Pancreas (tissue), 10 donors: ENCODE measurements around the gene C16orf82. TPM values are rescaled to one million over a fixed set of nuclear protein-coding genes. Genes with fewer than 3 reads are reported as not detected.

Experiments used
- ATAC-seq, 4 donors: fragments of 200-7000 bp; cut with Tn5 transposase; one replicate each; pipeline versions ENCODE4 v1.8.0 to v1.9.1; 2020; ENCODE audit warnings: mild to moderate bottlenecking in 4 of 4, moderate library complexity in 4 of 4
- DNase-seq, 6 donors: peaks; one replicate each; pipeline ENCODE4 v3.0.0-alpha.2; 2020
- FAIRE-seq: peaks from 2 replicates; lab custom pipeline; 2012; peaks lifted over from hg19 to GRCh38; lab: Jason Lieb, UNC
- H3K27ac ChIP-seq, 4 donors: fragments of 200-600 bp; sonication (generic); 1 replicate in 3 of 4; 2 replicates in 1 of 4; pipeline versions ENCODE4 v1.5.0 to v1.8.0; 2020
- H3K27me3 ChIP-seq, 4 donors: fragments of 200-600 bp; one replicate each; pipeline ENCODE4 v1.8.0; 2021
- H3K36me3 ChIP-seq, 3 donors: fragments of 200-600 bp; sonication (generic) in 1 of 3; one replicate each; pipeline versions ENCODE4 v1.5.0 to v1.8.0; 2020 to 2021
- H3K4me1 ChIP-seq, 3 donors: fragments of 200-600 bp; one replicate each; pipeline ENCODE4 v1.8.0; 2021
- H3K4me3 ChIP-seq, 4 donors: fragments of 200-600 bp; sonication (generic) in 2 of 4; one replicate each; pipeline versions ENCODE4 v1.5.0 to v1.8.0; 2020 to 2021
- H3K9me3 ChIP-seq, 4 donors: fragments of 200-600 bp; one replicate each; pipeline ENCODE4 v1.8.0; 2021
- CTCF ChIP-seq, 4 donors: fragments of 200-600 bp; sonication (generic) in 3 of 4; IDR thresholded peaks; one replicate each; pipeline versions ENCODE4 v1.5.0 to v1.8.0; 2021; ENCODE audit warnings: antibody characterized with exemption in 4 of 4
- WGBS, 2 donors: extraction: QIAGEN DNeasy Blood & Tissue Kit; methylation state at CpG; one replicate each; pipeline ENCODE4 v1.1.7; 2013; 5-methylcytosine and 5-hydroxymethylcytosine counted together
- intact Hi-C, 3 donors: fragments of 100-400 bp; cut with DNase I; formaldehyde crosslinking; loops; one replicate each; pipeline versions ENCODE4 v1.11.1 to v1.14.2; 2022
- polyA plus RNA-seq, 2 donors: library from polyadenylated mRNA; stranded (reverse); fragments of 200-250 nt; gene quantifications; one replicate each; pipeline ENCODE4 v1.2.3, GENCODE V29; 2013
- total RNA-seq, 6 donors: library from RNA; stranded (reverse); fragmentation: NEBNext Ultra II Directional in 4 of 6; extraction: Animal tissue kit (Norgen Biotek cat#: 25700) in 4 of 6; gene quantifications; one replicate each; pipeline versions ENCODE4 v1.2.1 to v1.2.4, GENCODE V29; 2021 to 2023
- donor health status: healthy with polysubstance abuse.
- donor health status: DM: no; HTN: no; CAD: no; lungs with moderate emphysema.
- donor health status: DM: no; HTN: no; CAD: no.
- donor health status: control.
- donor health status: control.
- donor health status: Bipolar disorder and iron deficiency.
- donor health status: DM: yes; HTN: yes; CAD: no.
- donor health status: DM: no; HTN: no; CAD: no.
- donor health status: DM: no; HTN: no; CAD: no.
- donor health status: DM: yes; HTN: yes; CAD: no.

The C16orf82 gene
- total and polyA plus RNA-seq, 8 donors = not detected

- peak; percentile 82 to 97 (median 92) for TF ChIP-seq CTCF (IDR thresholded peaks at IDR 0.05)
- Histone ChIP-seq H3K36me3 (no peaks in the 10 kb centered on the region), H3K4me1 (no peaks in the 10 kb centered on the region), H3K9me3 (no peaks in the 10 kb centered on the region), H3K27ac (no peak overlapping the region), H3K4me3 (peak overlapping the region in 2 of 4 donors; percentile 20 to 26), H3K27me3 (no peaks in the 10 kb centered on the region)
- intact Hi-C loops = loop anchor here in 1 of 3 donors (10.0 kb wide), 1 partner anchor 1265 kb away; no protein-coding TSS in a partner anchor
- no peak for FAIRE-seq
- peak; percentile 32 to 92 (median 66) for DNase-seq
- peak; percentile 72 to 98 (median 92) for ATAC-seq
- 5 to 7% methylated on average over 49 to 61 of the region's 61 CpGs for WGBS, 2 donors
Observed at GRCh38 chr16:27109666-27110523, 43.2 kb downstream of the C16orf82 start.

- H3K27me3 ChIP-seq = no peaks in the 10 kb centered on the region
- TF ChIP-seq CTCF (IDR thresholded peaks at IDR 0.05) = no peak
- FAIRE-seq (no peak), DNase-seq (peak in 1 of 6 donors; percentile 45), ATAC-seq (no peak)
- no peaks in the 10 kb centered on the region for H3K4me1 ChIP-seq
- H3K9me3 ChIP-seq = no peaks in the 10 kb centered on the region
- no peak overlapping the region for H3K4me3 ChIP-seq
- H3K27ac ChIP-seq = no peak overlapping the region
- intact Hi-C loops = no loop called here
- H3K36me3 ChIP-seq = no peaks in the 10 kb centered on the region
- 23 to 25% methylated on average over 7 of the region's 7 CpGs for WGBS, 2 donors
Observed at GRCh38 chr16:27110524-27110896, 43.8 kb downstream of the C16orf82 start.

GRCh38 chr16:27111486-27111885, 44.8 kb downstream of the C16orf82 start:
- H3K9me3 ChIP-seq = no peaks in the 10 kb centered on the region
- intact Hi-C loops = no loop called here
- no peaks in the 10 kb centered on the region for H3K4me1 ChIP-seq
- no peaks in the 10 kb centered on the region for H3K27me3 ChIP-seq
- no peak overlapping the region for H3K4me3 ChIP-seq
- FAIRE-seq (no peak), ATAC-seq (no peak), DNase-seq (peak in 1 of 6 donors; percentile 15)
- H3K36me3 ChIP-seq = no peaks in the 10 kb centered on the region
- TF ChIP-seq CTCF (IDR thresholded peaks at IDR 0.05) = no peak
- no peak overlapping the region for H3K27ac ChIP-seq
- 53 to 54% methylated on average over 7 of the region's 7 CpGs for WGBS, 2 donors

- H3K4me3 ChIP-seq = no peak overlapping the region
Observed at GRCh38 chr16:27112093-27112811, 45.5 kb downstream of the C16orf82 start.

More at GRCh38 chr16:27112093-27112811, 45.5 kb downstream of the C16orf82 start:
- ATAC-seq (no peak), DNase-seq (peak in 1 of 6 donors; percentile 5), FAIRE-seq (no peak)
- intact Hi-C loops = no loop called here
- Histone ChIP-seq H3K27ac (no peak overlapping the region), H3K36me3 (no peaks in the 10 kb centered on the region), H3K9me3 (no peaks in the 10 kb centered on the region), H3K27me3 (no peaks in the 10 kb centered on the region), H3K4me1 (no peaks in the 10 kb centered on the region)
- TF ChIP-seq CTCF (IDR thresholded peaks at IDR 0.05) = no peak
- 52 to 60% methylated on average over 4 of the region's 4 CpGs for WGBS, 2 donors
